Transverse colon (tissue), 4 donors: ENCODE results near the gene CD226. TPM values are rescaled to one million over a fixed set of nuclear protein-coding genes. Genes with fewer than 3 reads are reported as not detected.

Experiments
- DNase-seq: peaks from one replicate; pipeline ENCODE4 v3.0.0-alpha.2; 2019
- H3K27ac ChIP-seq, 4 donors: fragments of 200-600 bp; sonication (generic); 2 replicates each; pipeline ENCODE4 v1.5.1; 2016 to 2018; ENCODE audit warnings: inconsistent platforms in 4 of 4
- H3K27me3 ChIP-seq: fragments of 200-600 bp; sonication (generic); 2 replicates; pipeline ENCODE4 v1.5.1; 2017; ENCODE audit warnings: inconsistent platforms
- H3K36me3 ChIP-seq, 4 donors: fragments of 200-600 bp; sonication (generic); 2 replicates each; pipeline ENCODE4 v1.5.1; 2017 to 2019; ENCODE audit warnings: inconsistent platforms in 4 of 4
- H3K4me1 ChIP-seq, 4 donors: fragments of 200-600 bp; sonication (generic); 2 replicates each; pipeline ENCODE4 v1.5.1; 2017 to 2020; ENCODE audit warnings: inconsistent platforms in 4 of 4
- H3K4me3 ChIP-seq, 4 donors: fragments of 200-600 bp; sonication (generic); 1 replicate in 1 of 4; 2 replicates in 3 of 4; pipeline versions ENCODE4 v1.5.1 to v1.6.1; 2017 to 2019; ENCODE audit warnings: inconsistent platforms in 4 of 4
- H3K9me3 ChIP-seq, 2 donors: fragments of 200-600 bp; sonication (generic); 2 replicates each; pipeline ENCODE4 v1.5.1; 2017 to 2019; ENCODE audit warnings: inconsistent platforms in 2 of 2
- EP300 ChIP-seq: sonication (generic); formaldehyde crosslinking; IDR thresholded peaks from one replicate; pipeline ENCODE4 v1.6.1; 2017; ENCODE audit warnings: antibody characterized with exemption, low read depth
- POLR2A ChIP-seq: fragments of 450-650 bp; IDR thresholded peaks from one replicate; pipeline ENCODE4 v1.6.1; 2016; ENCODE audit warnings: antibody characterized with exemption, mild to moderate bottlenecking, moderate library complexity
- POLR2AphosphoS5 ChIP-seq, 3 donors: sonication (generic); formaldehyde crosslinking; IDR thresholded peaks; one replicate each; pipeline ENCODE4 v1.6.1; 2016; ENCODE audit warnings: antibody characterized with exemption in 3 of 3
- WGBS, 2 donors: methylation state at CpG; one replicate each; pipeline ENCODE4 v1.1.5; 2018; ENCODE audit warnings: low coverage in 1 of 2; 5-methylcytosine and 5-hydroxymethylcytosine counted together
- in situ Hi-C, 4 donors: fragments of 200-750 bp; cut with MboI; loops; one replicate each; pipeline versions ENCODE4 v1.15.0 to v1.15.1; 2017; ENCODE audit warnings: low sequenced_read_pairs in 3 of 4, low pct_ligation_motif_present in 1 of 4, low pct_unique_long_range_greater_than_20kb in 1 of 4
- intact Hi-C: fragments of 100-400 bp; cut with DNase I; formaldehyde crosslinking; loops from one replicate; pipeline ENCODE4 v1.15.1; 2023; ENCODE audit warnings: low total_unique reads
- total RNA-seq, 4 donors: library from RNA; depleted of rRNA; stranded (reverse); fragments of >200 nt; gene quantifications; one replicate each; pipeline ENCODE4 v1.1.0, GENCODE V29; 2016
- TF ChIP-seq, protein P1 (sequence below), 5 experiments: fragments of 200-600 bp in 3 of 5; fragments of 450-650 bp in 2 of 5; sonication (generic) in 3 of 5; IDR thresholded peaks; 1 replicate in 2 of 5; 2 replicates in 3 of 5; pipeline ENCODE4 v1.5.1; 2016 to 2017; ENCODE audit warnings: antibody characterized with exemption in 5 of 5, inconsistent platforms in 3 of 5, mild to moderate bottlenecking in 2 of 5, moderate library complexity in 1 of 5

Gene CD226
- total RNA-seq, 4 donors from 2014 or later = 0.96 to 16.8 (median 4.0) TPM

GRCh38 chr18:69830189-69830588, 117.5 kb downstream of the CD226 start:
- no peak for DNase-seq
- intact Hi-C loops = no loop called here

DNA sequence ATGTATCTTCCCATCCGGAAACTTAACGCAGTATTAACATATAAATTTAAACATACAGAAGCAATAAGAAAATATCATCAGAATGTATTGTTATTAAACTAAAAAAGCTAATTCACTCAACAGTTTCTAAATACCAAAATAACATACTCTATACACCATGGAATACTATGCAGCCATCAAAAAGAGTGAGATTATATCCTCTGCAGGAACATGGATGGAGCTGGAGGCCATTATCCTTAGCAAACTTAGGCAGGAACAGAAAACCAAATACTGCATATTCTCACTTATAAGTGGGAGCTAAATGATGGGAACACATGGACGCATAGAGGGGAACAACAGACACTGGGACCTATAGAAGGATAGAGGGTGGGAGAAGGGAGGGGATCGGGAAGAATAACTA, 127.1 kb downstream of the CD226 start:
- 95 to 100% methylated on average over 3 to 4 of the region's 4 CpGs for WGBS, 2 donors
- intact Hi-C loops (no loop called here), in situ Hi-C loops (no loop called here)
- DNase-seq = no peak
- Histone ChIP-seq H3K36me3 (no peaks in the 10 kb centered on the region), H3K4me3 (no peak overlapping the region), H3K27me3 (no peaks in the 10 kb centered on the region), H3K4me1 (no peaks in the 10 kb centered on the region), H3K9me3 (no peaks in the 10 kb centered on the region), H3K27ac (no peak overlapping the region)
- TF ChIP-seq POLR2AphosphoS5 (IDR thresholded peaks at IDR 0.05) (no peak), EP300 (no peak), POLR2A (no peak)
- TF ChIP-seq, protein P1, sequence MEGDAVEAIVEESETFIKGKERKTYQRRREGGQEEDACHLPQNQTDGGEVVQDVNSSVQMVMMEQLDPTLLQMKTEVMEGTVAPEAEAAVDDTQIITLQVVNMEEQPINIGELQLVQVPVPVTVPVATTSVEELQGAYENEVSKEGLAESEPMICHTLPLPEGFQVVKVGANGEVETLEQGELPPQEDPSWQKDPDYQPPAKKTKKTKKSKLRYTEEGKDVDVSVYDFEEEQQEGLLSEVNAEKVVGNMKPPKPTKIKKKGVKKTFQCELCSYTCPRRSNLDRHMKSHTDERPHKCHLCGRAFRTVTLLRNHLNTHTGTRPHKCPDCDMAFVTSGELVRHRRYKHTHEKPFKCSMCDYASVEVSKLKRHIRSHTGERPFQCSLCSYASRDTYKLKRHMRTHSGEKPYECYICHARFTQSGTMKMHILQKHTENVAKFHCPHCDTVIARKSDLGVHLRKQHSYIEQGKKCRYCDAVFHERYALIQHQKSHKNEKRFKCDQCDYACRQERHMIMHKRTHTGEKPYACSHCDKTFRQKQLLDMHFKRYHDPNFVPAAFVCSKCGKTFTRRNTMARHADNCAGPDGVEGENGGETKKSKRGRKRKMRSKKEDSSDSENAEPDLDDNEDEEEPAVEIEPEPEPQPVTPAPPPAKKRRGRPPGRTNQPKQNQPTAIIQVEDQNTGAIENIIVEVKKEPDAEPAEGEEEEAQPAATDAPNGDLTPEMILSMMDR (IDR thresholded peaks at IDR 0.05) = no peak

More at GRCh38 chr18:69830189-69830588, 117.5 kb downstream of the CD226 start:
- Histone ChIP-seq H3K9me3 (no peaks in the 10 kb centered on the region), H3K36me3 (no peaks in the 10 kb centered on the region), H3K4me3 (no peak overlapping the region), H3K27me3 (no peaks in the 10 kb centered on the region), H3K4me1 (no peaks in the 10 kb centered on the region), H3K27ac (no peak overlapping the region)
- TF ChIP-seq POLR2AphosphoS5 (IDR thresholded peaks at IDR 0.05) (no peak), EP300 (no peak), POLR2A (no peak)
- TF ChIP-seq, protein P1 (IDR thresholded peaks at IDR 0.05) = no peak
- in situ Hi-C loops = no loop called here
- 76 to 100% methylated on average over 1 of the region's 1 CpG for WGBS, 2 donors

GRCh38 chr18:69819460-69819859, 128.2 kb downstream of the CD226 start:
- H3K27me3 ChIP-seq = no peaks in the 10 kb centered on the region
- in situ Hi-C loops (no loop called here), intact Hi-C loops (no loop called here)
- H3K27ac ChIP-seq = no peak overlapping the region
- H3K4me1 ChIP-seq = no peaks in the 10 kb centered on the region
- WGBS, 2 donors = 55 to 64% methylated on average over 2 of the region's 2 CpGs
- H3K4me3 ChIP-seq = no peak overlapping the region
- no peaks in the 10 kb centered on the region for H3K36me3 ChIP-seq
- no peaks in the 10 kb centered on the region for H3K9me3 ChIP-seq
- no peak for DNase-seq
- TF ChIP-seq EP300 = no peak
- TF ChIP-seq POLR2AphosphoS5 (IDR thresholded peaks at IDR 0.05) = no peak
- TF ChIP-seq, protein P1 (IDR thresholded peaks at IDR 0.05) = no peak
- TF ChIP-seq POLR2A = no peak

- TF ChIP-seq EP300 (no peak), POLR2AphosphoS5 (IDR thresholded peaks at IDR 0.05) (no peak), POLR2A (no peak)
- TF ChIP-seq, protein P1 (IDR thresholded peaks at IDR 0.05) = no peak
- H3K27me3 ChIP-seq = no peaks in the 10 kb centered on the region
- in situ Hi-C loops (no loop called here), intact Hi-C loops (no loop called here)
- no peak overlapping the region for H3K27ac ChIP-seq
- no peak overlapping the region for H3K4me3 ChIP-seq
- H3K9me3 ChIP-seq = no peaks in the 10 kb centered on the region
- no peaks in the 10 kb centered on the region for H3K36me3 ChIP-seq
- no peaks in the 10 kb centered on the region for H3K4me1 ChIP-seq
- no peak for DNase-seq
- WGBS, 2 donors = 75 to 80% methylated on average over 1 to 5 of the region's 5 CpGs
Observed at GRCh38 chr18:69817335-69817940, 130.2 kb downstream of the CD226 start.
